ENCODE results near the gene TBC1D24. TPM values are rescaled to one million over a fixed set of nuclear protein-coding genes. Genes with fewer than 3 reads are reported as not detected.

The TBC1D24 gene
- total RNA-seq, 1 experiment from 2014 or later, result 24.6 TPM

- TF ChIP-seq CBX3 (IDR thresholded peaks at IDR 0.05; ENCODE audit: low read depth), result no peak
- TF ChIP-seq SRF (IDR thresholded peaks at IDR 0.05; ENCODE audit: low read depth), result no peak
- TF ChIP-seq JUND (IDR thresholded peaks at IDR 0.05), result no peak
- H3K27me3 ChIP-seq (ENCODE audit: insufficient read depth, low read length), result no peaks in the 10 kb centered on the region
- peaks cover 14% of the 10 kb centered on the region; the same call in 1 of the 2 replicates for H3K79me2 ChIP-seq (ENCODE audit: insufficient read depth, low read length)
- H3K9ac ChIP-seq (ENCODE audit: low read length), result no peak overlapping the region
- intact Hi-C loops (cut with micrococcal nuclease), result no loop called here
- ChIA-PET POLR2A (no interaction called here), CTCF (no interaction called here), RAD21 (ENCODE audit: low non-redundant PET in 1 of 2, low total read pairs in 2 of 2, uncharacterized antibody in 2 of 2, unreplicated experiment in 2 of 2) (no interaction called here)
- no peaks in the 10 kb centered on the region for H3K9me3 ChIP-seq (ENCODE audit: control insufficient read depth in 1 of 2, insufficient read depth in 1 of 2, low read depth in 1 of 2, low read length in 2 of 2)
- no peak overlapping the region for H3K4me3 ChIP-seq (replicated peaks in 1 of 2; ENCODE audit: low read depth in 1 of 2, low read length in 2 of 2)
- H2AFZ ChIP-seq (ENCODE audit: low read depth, low read length, poor library complexity, severe bottlenecking), result no peak overlapping the region
- no peaks in the 10 kb centered on the region; a peak in 1 of 4 replicates for H3K36me3 ChIP-seq (ENCODE audit: control insufficient read depth in 1 of 2, insufficient read depth in 2 of 2, low read length in 2 of 2)
- no peak overlapping the region for H3K4me2 ChIP-seq (ENCODE audit: low read length)
- no peaks in the 10 kb centered on the region for H3K9me2 ChIP-seq (ENCODE audit: insufficient read depth)
- H3K4me1 ChIP-seq (ENCODE audit: control insufficient read depth in 1 of 2, insufficient read depth in 2 of 2, low read length in 2 of 2), result no peaks in the 10 kb centered on the region
- no TSS peak for BruUV-seq (replicated peaks)
- ATAC-seq (no peak), DNase-seq (ENCODE audit: low read depth, low spot score) (no peak)
- no peaks in the 10 kb centered on the region for H4K20me1 ChIP-seq (ENCODE audit: insufficient read depth)
- no peak overlapping the region for H3K27ac ChIP-seq (ENCODE audit: low read depth, low read length)
Measured at GRCh38 chr16:2486645-2487516, 12.0 kb downstream of the TBC1D24 start.

DNA sequence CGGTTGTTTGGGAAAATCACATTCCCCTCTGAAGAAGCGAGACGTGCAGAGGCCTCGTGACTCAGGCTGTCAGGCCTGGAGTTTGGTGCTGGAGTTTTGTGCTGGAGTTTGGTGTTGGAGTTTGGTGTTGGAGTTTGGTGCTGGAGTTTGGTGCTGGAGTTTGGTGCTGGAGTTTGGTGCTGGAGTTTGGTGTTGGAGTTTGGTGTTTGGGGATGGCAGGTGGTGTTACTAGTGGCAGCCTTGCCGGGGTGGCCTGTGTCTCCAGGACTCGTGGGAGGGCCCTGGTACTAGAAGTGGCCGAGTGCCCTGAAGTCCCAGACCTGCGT, 12.6 kb downstream of the TBC1D24 start:
- ChIA-PET RAD21 (ENCODE audit: low non-redundant PET in 1 of 2, low total read pairs in 2 of 2, uncharacterized antibody in 2 of 2, unreplicated experiment in 2 of 2) (no interaction called here), POLR2A (no interaction called here), CTCF (no interaction called here)
- DNase-seq (ENCODE audit: low read depth, low spot score) (no peak), ATAC-seq (no peak)
- H3K9me3 ChIP-seq (ENCODE audit: control insufficient read depth in 1 of 2, insufficient read depth in 1 of 2, low read depth in 1 of 2, low read length in 2 of 2), result no peaks in the 10 kb centered on the region
- H2AFZ ChIP-seq (ENCODE audit: low read depth, low read length, poor library complexity, severe bottlenecking), result no peak overlapping the region
- H3K36me3 ChIP-seq (ENCODE audit: control insufficient read depth in 1 of 2, insufficient read depth in 2 of 2, low read length in 2 of 2), result no peaks in the 10 kb centered on the region; a peak in 1 of 4 replicates
- no peak overlapping the region for H3K27ac ChIP-seq (ENCODE audit: low read depth, low read length)
- H3K9me2 ChIP-seq (ENCODE audit: insufficient read depth), result no peaks in the 10 kb centered on the region
- H3K4me1 ChIP-seq (ENCODE audit: control insufficient read depth in 1 of 2, insufficient read depth in 2 of 2, low read length in 2 of 2), result no peaks in the 10 kb centered on the region
- H4K20me1 ChIP-seq (ENCODE audit: insufficient read depth), result no peaks in the 10 kb centered on the region
- H3K27me3 ChIP-seq (ENCODE audit: insufficient read depth, low read length), result no peaks in the 10 kb centered on the region
- H3K4me2 ChIP-seq (ENCODE audit: low read length), result no peak overlapping the region
- TF ChIP-seq ELF1 (IDR thresholded peaks at IDR 0.05; ENCODE audit: borderline replicate concordance, low read depth) (no peak), POLR2AphosphoS5 (IDR thresholded peaks at IDR 0.05; ENCODE audit: low read depth, low read length) (no peak), CBX3 (IDR thresholded peaks at IDR 0.05; ENCODE audit: low read depth) (no peak), RAD21 (IDR thresholded peaks at IDR 0.05; ENCODE audit: low read depth) (no peak), POLR2A (IDR thresholded peaks at IDR 0.05; ENCODE audit: borderline replicate concordance, extremely low read depth, insufficient read depth, insufficient read length) (no peak), YY1 (IDR thresholded peaks at IDR 0.05; ENCODE audit: extremely low read depth, insufficient replicate concordance, low read depth, low read length) (no peak), EGR1 (IDR thresholded peaks at IDR 0.05; ENCODE audit: low read depth) (no peak), ZFX (IDR thresholded peaks at IDR 0.05) (no peak), SIN3A (IDR thresholded peaks at IDR 0.05; ENCODE audit: low read depth) (no peak), ZBTB33 (IDR thresholded peaks at IDR 0.05; ENCODE audit: extremely low read depth, insufficient replicate concordance, low read length) (no peak)
- TF ChIP-seq, protein P1, sequence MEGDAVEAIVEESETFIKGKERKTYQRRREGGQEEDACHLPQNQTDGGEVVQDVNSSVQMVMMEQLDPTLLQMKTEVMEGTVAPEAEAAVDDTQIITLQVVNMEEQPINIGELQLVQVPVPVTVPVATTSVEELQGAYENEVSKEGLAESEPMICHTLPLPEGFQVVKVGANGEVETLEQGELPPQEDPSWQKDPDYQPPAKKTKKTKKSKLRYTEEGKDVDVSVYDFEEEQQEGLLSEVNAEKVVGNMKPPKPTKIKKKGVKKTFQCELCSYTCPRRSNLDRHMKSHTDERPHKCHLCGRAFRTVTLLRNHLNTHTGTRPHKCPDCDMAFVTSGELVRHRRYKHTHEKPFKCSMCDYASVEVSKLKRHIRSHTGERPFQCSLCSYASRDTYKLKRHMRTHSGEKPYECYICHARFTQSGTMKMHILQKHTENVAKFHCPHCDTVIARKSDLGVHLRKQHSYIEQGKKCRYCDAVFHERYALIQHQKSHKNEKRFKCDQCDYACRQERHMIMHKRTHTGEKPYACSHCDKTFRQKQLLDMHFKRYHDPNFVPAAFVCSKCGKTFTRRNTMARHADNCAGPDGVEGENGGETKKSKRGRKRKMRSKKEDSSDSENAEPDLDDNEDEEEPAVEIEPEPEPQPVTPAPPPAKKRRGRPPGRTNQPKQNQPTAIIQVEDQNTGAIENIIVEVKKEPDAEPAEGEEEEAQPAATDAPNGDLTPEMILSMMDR (IDR thresholded peaks at IDR 0.05 in 2 of 3, conservative IDR thresholded peaks at IDR 0.05 in 1 of 3; ENCODE audit: borderline replicate concordance in 1 of 3, insufficient read depth in 1 of 3, low read depth in 2 of 3, low read length in 2 of 3), result no peak
- TF ChIP-seq, protein P2, sequence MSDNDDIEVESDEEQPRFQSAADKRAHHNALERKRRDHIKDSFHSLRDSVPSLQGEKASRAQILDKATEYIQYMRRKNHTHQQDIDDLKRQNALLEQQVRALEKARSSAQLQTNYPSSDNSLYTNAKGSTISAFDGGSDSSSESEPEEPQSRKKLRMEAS (IDR thresholded peaks at IDR 0.05), result no peak
- intact Hi-C loops (cut with micrococcal nuclease), result no loop called here
- no TSS peak for BruUV-seq (replicated peaks)
- no peak overlapping the region for H3K9ac ChIP-seq (ENCODE audit: low read length)
- no peak overlapping the region for H3K4me3 ChIP-seq (replicated peaks in 1 of 2; ENCODE audit: low read depth in 1 of 2, low read length in 2 of 2)
- H3K79me2 ChIP-seq (ENCODE audit: insufficient read depth, low read length), result peaks cover 15% of the 10 kb centered on the region; the same call in 1 of the 2 replicates
